AML-193 (cell line): ENCODE measurements around the gene SLC24A3.

ENCODE experiments used
- DNase-seq, 2 experiments: peaks; one replicate each; lab custom pipeline; 2025; lab: John Stamatoyannopoulos, UW

The SLC24A3 gene

DNA sequence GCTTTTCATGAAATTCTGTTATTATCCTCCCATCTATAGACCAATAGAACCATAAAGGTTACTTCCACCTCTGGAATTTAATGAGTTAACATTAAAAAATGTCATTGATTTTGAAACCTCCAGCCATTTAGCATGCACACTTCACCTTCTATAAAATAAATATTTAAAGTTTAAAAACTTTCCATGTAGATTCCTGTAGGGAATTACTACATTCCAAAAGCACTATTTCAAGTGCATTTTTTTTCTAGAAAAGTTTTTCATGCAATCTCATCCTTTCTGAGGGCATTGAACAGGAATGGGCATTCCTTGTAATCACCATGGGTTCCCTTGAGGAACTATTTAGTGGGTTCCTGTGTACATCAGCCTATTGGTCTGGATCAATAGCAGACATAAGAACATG is 291.8 kb downstream of the SLC24A3 start:
- no peak for DNase-seq

DNA sequence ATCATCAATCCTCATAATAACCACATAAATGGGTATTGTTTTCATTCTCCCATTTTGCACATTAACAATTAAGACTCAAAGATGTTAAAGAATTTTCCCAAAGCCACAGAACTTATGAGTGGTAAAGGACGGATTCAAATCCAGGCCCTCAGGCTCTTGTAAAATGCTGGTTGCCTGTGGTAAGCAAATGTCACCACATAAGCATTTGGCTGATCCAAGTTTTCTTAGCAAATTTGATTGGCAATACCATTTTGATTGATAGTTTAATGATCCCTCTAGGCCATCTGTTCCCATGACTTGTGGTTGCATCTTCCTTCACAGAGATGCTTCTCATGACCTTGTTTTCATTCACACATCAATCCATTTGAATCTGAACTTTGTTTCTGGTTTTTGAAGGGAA is 293.6 kb downstream of the SLC24A3 start:
- no peak for DNase-seq

DNA sequence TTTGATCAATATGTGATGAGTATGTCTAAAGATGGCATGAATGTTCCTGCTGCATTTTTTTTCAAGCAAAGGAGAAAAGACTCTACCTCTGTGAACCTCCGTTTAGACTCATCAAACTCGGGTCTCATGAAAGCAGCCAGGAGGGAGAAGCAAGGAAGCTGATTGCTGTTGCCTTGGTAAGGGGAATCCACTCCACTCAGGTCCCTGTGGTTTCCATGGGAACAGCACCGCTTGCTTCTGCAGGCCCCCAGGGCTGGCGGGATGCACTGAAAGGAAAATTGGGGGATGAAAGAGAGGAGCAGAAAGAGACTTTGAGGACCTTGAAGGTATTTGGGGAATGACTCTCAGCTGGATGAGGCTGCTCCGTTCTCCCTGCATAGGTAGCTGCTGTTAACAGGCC is 296.0 kb downstream of the SLC24A3 start:
- no peak for DNase-seq

DNA sequence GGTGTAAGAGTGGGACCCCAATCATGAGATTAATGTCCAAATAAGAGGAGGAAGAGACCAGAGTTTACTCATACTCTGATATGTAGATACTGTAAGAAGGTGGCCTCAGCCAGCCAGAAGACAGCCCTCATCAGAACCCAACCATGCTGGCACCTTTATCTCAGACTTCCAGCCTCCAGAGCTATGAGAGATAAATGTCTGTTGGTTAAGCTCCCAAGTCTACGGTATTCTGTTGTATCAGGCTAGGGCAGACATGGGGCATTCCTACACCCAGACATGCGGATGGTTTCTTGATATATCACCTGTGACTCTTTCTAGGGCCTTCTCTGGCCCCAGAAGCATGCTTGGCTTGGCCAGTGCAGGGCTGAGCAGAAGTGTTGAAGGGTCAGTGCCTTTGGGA is 298.2 kb downstream of the SLC24A3 start:
- no peak for DNase-seq

DNA sequence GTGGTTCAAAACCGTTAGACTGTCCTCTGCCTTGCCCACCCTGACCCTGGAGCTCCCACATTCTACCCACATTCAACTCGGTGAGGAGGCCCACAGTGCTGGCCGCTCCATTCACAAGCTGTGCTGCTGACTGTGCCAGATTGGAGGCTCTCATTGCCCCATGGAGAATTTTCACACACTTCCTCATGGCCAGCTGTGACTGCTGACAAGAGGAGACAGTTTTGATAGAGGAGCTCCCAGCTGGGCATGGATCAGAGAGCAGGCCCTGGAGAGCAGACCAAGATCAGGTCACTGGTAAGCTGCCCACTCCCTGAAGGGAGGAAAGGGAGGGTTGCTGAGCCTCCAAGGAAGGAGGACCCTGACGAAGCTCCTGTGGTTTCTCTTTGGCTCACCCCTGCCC is 299.5 kb downstream of the SLC24A3 start:
- DNase-seq, result no peak

DNA sequence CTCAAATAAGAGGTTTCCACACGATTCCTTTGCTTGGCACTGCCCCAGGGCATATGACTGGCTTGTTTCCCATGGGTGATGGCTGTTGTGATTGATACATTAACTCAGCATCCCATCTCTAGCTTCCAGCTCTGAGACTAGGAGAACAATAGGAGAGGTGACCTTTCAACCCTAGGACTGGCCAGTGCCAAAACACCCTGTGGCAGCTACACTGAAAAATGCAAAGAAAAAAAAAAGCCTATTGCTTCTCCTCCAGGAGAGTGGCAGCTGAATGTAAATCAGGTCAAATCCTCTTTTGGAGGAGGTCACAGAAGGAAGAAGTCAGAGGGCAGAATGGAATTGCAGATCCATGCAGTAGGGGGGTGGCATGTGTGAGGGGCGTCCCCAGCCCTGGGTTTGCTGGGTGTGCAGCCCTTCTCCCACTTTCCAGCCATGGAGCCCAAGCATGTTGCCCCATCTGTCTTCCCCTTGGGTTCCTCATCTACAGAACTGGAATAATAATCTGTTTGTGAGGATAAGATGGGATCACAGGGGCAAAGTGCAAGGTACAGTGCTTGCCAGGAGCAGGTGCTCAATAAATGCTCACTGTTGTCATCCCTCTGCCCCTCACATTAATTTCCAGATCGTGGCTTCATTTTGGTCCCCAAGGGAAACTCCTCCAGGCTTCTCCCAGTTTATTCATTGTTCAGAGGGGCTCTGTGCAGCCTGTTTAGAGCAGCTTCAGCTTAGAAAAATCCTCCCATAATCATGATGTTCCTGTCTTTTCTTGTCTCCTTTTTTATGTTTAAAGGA is 300.6 kb downstream of the SLC24A3 start:
- DNase-seq, result no peak

DNA sequence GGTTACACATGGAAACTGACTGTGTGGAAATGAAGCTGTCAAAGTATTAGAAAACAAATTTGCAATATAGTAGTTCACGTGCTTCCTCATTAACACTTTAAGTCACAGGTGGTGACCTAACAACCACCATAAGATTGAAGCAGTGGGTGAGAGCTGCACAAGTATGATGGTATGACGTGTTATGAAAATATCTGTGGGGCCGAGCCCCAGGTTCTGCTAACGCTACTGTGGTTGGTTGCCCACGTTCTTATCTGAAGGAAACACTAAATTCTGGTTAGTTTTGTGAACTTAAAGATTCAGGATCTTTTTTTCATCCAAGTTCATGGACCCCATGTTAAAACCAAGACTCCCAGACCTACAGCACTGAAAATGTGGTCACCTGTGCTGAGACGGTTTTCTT is 302.6 kb downstream of the SLC24A3 start:
- no peak for DNase-seq

DNA sequence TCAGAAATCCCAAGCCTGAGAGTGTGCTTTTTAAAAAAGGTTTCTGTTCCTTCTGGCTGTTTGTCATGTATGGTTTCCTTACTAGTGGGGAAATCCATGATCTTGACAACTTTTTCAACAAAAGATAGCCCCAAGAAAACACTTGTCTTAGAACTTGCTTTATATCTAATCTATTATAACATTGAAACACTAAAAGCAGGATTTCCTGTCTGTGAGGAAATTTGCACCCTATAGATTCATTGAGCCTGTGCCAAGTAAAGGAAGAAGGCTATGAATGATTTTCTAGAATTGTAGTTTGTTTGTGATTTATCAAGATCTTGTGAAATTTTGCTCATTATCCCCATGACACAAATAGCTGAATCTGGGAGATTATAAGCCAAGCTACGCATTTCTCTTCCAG is 307.0 kb downstream of the SLC24A3 start:
- DNase-seq, result no peak

DNA sequence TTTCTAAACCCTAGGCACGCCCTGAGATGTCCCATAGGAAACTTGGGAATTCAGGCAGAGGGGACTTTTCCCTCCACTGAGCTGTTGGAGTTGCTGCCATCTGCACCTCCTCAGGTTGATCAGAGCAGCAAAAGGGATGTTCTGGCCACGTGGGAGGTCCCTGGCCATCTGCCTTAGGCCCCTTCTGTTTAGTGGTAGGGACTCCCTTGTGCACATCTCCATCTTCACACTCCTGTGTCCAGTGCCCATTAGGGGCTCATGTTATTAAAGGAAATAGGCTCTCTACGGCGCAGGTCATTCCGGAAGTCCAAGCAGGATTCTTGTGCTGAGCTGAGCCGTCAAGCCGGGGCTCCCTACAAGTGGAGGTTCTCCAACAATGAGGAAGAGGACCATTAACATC is 307.8 kb downstream of the SLC24A3 start:
- DNase-seq, result no peak

DNA sequence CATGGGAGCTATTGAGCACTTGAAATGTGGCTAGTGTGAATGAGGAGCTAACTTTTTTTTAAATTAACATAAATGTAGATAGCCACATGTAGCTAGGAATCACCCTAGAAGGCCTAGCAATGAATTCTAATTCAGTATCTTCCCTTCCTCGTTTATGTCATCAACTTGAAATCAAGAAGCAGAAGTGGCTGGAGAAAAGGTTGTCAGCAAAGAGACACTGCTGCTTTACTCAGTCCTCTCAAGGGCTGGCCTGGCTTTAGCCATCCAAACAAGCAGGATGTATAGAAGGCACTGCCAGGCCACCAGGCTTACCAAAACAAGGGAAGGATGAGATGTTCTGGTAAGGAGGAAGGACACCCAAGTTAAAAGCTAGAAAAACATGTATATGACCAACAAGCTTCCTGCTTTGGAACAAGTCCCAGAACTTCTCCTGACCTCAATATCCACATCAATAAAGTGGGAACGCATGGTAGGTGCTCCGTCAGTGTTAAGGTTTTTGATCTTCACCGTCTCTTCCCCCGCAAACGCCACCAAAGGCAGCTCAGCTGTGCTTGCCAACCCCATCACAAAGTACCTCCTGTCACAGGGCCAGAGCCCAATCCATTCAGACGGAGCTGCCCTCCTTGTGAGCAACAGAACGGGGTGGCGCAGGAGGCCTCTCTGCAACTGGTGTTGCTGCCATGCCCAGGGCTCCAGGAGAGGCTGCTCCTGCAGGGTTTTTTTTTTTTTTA is 309.8 kb downstream of the SLC24A3 start:
- DNase-seq, result no peak

DNA sequence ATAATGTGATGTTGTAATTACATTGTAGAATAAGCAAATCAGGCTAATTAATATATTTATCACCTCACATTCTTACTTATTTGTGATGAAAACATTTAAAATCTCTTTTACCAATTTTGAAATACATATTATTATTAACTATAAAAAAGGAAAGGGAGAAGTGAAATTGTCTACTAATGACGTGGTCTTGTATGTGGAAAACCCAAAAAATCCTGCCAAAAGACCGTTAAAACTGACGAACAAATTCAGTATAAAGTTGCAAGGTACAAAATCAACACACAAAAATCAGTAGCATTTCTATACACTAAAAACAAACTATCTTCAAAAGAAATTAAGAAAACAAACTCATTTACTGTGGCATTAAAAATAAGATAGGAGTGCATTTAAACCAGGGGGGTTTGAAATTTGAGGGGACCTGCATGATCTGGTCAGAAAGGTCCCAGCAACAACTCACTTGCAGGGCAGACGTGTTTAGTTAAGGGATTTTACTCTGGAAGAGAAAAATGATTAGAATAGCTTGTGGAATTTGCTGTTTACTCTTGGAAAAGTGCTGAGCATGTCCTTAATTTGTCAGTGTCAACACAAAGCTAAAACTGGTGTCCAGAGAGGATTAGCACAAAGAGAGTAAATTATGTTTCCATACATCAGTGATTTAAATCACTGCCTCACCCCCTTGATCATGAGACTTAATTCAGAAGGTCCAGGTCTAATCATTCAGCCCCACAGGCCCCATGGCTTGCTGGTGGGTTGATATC is 310.6 kb downstream of the SLC24A3 start:
- DNase-seq, result no peak

DNA sequence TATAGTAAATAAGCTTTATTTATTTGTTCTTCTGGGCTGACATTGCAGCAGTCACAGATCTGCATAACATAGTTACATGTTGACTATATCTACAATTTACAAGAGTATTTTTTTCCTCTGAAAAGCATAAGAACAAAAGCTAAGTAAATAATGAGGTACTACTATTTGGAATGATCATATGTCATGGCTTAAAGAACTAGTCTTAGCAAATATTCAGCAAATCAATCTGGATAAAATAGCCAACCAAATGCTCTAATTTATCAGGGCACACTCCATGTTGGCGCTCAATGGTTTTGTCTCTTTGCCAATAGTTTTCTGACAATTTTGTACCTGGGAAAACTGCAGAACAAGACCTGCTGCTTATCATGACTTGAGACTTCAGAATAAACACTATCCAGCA is 312.2 kb downstream of the SLC24A3 start:
- no peak for DNase-seq

DNA sequence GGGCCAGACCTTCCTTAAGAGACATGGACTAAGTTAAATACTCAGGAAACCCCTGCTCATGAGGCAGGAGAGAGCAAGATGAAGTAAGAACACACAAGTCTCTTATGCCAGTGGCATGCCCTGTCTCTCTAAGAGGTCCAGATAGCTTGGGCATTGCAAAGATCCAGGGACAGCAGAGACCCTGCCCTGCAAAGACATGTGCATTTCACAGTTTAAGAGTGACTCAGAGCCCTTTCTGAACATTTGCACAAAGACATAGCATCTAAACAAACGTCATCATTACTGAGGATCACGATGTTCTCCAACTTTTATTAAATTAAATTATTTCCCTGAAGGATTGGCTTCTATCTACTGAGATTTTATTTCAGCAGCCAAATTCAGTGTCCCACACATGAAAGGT is 315.1 kb downstream of the SLC24A3 start:
- DNase-seq, result no peak

DNA sequence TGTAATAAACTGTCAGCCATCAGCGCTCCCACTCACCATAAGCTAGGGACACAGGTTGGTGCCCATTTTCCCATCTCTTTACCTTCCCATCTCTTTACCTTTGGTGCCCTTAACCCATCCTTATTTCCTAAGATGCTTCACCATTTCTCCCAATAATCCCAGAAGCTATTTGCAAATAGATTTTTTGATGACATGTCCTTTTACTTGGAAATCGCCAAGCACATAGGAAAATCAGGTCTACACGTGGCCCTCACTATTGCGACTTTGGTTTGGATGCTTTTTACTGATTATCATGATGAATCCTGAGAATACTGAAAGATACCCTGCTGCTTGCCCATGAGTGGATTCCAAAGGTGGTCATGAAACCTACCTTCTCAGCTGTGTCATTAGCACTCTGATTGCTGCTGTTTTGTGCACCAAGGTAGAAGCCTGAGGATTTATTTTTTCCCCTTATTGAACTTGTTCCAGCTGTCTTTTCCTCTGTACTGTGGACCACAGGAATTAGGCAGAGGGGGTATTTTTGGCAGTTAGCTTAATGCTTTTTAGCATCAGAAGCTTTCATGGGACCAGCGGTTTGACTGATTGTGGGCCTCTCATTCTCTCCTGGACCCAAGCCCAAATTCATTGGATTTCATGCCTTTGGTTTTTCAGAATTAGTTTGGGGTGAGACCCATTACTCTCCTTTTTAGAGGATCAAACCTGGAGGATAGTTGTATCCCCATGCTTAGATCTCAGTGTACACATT is 316.0 kb downstream of the SLC24A3 start:
- no peak for DNase-seq

DNA sequence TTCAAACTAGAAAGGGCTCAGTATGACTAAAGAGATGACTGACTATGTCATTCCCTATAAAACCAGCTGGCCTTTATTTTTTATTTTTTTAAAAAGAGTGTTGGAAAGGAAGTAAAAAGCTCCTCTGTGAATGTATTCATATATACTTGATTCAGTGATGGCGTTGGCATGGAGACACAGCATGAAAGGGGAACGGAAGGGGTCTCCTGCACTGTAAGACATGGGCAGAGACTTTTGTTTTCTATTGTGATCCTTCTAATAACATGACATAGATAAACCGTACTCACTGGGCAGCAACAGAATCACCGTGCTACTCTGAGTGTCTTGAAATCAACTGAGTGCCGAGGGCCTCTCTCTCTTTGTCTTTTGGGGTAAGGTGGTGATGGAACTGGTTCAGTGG is 317.6 kb downstream of the SLC24A3 start:
- DNase-seq, result no peak

DNA sequence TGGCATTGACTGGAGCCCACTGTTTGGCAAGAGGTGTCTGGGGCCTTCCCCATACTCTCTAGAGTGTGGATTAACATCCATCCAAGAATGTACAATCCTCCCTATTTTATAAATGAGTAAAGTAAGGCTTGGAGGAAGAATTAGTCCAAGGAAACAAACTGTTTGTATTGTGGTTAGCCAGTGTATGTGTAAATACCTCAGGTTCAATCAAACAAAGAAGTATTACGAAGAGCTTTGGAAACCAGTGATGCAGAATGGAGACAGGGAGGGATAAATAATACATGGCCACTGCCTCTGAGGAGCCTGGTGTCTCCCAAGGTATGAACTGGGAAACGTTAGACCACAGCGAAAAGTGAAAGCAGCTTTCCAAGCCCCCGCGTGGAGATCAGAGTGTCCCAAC is 319.0 kb downstream of the SLC24A3 start:
- no peak for DNase-seq

DNA sequence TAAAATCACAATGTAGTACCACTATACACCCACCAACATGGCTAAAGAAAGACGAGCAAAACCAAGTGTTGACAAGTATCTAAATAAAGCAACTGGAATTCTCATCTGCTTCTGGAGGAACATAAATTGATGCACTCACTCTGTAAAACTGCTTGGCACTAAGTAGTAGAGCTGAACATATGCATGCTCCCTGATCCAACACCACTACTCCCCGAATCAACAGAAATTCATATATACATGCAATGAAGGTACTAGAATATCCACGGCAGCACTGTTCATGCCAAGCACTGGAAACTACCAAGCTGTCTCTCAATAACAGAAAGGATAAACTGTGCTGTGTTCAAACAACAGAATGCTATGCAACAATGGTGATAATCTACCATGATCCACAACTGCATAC is 326.1 kb downstream of the SLC24A3 start:
- no peak for DNase-seq

DNA sequence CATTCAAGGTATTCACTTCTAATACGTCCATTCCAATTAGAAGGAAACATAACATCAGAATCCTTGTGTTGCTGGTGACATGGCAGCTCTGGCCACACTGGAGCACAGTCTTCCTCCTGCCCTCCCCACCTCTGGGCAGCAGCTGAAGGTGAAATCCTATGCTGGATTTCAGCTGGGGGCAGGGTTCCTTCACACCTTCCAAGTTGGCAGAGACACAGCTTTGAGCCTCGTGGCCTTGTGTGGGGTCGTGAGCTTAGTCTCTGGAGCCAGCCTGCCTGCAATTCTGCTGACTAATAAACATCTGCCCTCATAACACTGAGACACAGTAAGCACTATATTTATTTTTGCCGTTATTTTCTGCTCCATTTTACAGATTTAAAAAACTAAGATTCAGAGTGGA is 326.7 kb downstream of the SLC24A3 start:
- no peak for DNase-seq

DNA sequence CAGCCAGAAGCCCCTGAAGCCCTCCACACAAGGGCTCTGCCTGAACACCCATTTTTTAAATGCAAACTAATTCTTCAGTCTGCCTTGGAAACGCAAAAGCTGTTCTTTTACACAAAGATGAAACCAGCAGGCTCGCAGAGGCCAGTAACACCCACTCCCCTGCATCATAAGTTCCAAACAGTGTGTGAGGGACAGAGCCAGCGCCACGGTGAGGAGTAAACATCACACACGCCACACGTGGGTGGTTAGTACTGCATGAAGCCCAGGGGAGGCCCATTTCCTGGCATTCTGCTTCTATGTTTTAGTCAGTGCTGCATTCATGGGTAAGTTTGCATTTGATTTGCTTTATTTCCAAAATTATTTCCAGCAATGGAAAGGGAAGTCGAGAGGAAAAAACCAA is 327.9 kb downstream of the SLC24A3 start:
- no peak for DNase-seq

DNA sequence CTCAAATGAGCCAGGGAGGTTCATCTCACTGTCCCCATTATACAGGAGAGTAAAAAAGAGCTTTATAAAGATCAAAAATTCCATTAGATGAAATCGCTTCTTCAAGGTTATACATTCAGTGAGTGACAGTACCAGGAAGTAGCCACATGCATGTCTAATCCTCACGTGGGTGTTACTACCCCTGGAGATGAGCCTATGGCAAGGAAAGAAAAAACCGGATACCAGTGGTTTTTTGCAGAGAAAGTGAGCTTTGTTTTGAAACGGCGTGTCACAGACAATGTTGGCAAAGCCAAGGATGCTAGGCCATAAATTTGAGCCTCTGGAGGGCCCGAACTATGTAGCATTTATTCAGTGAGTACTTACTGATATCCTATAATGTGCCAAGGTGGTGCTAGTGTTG is 330.7 kb downstream of the SLC24A3 start:
- DNase-seq, result no peak

DNA sequence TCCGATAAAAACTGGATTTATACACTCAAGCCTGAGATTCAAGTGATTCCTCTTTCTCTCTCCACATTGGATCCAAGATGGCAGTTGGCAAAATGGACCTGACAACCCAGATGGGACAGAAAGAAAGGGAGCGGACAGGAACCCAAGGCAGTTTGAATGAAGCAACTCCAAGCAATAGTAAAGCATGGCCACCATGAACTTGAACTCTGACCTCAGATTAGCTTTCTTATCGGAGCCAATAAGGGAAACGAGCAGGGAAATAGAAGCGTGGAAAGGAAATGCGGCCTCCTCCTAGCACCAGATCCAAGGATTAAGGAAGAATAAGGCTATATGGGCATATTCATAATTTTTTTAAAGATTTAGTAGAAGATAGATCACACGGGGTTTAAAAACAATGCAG is 332.2 kb downstream of the SLC24A3 start:
- DNase-seq, result no peak

DNA sequence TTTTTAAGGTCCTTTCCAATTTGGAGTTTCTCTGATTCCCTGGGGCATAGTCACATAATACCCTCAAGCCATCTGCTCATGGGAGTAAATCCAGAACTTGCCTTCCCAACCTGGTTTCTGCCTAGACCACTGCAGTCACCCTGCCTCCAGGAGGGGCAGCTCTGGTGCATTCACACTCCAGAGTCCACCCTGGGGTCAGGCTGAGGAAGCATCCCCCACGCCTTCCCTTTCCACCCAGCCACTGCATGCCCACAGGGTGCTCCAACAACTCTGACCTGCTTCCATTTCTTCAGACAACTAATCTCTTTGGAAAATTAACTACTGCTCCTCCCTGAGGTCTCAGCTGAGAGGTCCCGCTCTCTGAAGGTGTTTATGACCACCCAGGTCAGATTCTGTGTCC is 334.2 kb downstream of the SLC24A3 start:
- DNase-seq, result no peak
